HG03097 (cell line): Measurements from ENCODE around the gene AGBL5.
"Not testable (repeated sequence)": the region's sequence is repeated elsewhere in the genome, so short reads cannot be mapped to it uniquely, and the experiment has no call there.

Experiments used
- ATAC-seq: cut with Tn5 transposase; IDR thresholded peaks from one replicate; pipeline ENCODE4 v1.9.1; 2021; ENCODE audit not compliant: unreplicated experiment, low FRiP score

AGBL5 gene

GRCh38 chr2:27089111-27089954, 37.9 kb downstream of the AGBL5 start:
- ATAC-seq, result no peak

DNA sequence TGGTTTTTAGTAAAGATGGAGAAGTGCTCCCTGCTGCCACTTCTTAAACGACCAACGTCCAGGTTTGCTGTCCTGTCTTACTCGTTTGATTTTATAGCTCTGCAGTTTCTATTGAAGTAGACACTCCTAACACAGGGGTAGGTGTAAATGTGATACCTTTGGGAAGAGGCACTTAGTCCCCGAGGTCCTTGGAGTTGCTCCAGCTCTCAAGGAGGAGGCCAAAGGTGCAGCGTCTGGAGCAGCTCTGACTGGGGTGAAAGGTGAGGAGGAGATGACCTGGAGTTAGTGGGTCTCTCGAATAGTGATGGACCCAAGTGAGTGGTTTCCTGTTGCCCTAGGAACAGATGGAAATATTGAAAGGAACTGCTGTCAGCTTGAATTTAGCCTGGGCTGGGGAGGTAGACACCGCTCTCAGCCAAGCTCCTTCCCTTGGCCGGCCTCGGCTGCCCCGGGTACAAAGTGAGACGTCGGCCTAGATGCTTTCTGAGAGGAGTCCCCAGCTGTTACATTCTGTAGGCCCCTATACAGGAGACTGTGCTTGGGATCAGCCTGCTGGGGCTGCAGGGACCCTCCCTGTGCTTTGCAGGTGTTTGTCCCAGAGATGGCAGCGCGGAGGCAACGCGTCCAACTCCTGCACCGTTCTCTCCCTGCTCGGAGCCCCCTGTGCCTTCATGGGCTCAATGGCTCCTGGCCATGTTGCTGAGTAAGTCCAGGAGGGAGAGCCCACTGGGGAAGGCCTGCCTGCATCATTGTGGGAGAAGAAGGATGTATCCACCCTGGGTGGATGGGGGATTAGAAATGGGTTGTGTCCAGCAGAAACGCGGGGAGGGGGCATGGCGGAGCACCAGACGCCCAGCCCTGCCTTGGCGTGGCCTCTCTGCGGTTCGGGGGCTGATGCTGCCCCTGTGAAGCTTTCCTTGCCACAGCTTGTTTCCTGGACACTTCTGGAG, 40.6 kb downstream of the AGBL5 start:
- ATAC-seq, result no peak

DNA sequence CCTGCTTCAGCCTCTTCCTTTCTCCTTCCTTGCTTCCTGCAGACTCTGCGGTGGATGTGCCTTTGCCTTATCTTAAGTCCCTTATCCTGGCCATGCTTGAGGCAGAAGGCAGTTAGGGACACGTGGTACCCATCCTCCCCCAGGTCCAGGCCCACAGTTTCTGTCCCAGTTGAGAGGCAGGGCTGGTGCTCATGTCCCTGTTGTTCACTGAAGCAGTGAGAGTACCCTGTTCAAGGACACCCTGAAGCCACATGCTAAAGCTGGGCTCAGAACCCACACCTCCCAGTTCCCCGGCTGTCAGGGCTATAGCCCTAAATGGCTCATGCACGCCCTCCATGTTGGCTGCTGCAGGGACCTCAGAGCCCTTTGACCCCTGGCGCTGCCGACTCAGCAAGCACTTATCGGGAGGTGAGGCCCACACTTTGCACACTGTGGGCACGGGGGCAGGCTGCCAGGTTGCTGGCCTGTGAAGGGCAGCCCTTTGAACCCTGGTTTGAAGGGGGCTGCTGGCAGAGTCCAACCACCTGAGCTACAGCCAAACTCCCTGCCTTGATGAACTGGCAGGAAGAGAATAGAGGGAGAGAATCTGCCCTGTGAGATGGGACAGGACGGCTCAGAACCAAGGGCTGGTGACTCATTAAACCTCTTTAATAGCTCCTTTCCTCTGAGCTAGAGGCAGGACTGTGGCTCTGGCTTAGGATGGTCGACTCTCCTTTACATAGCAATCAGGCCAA, 41.4 kb downstream of the AGBL5 start:
- no peak for ATAC-seq

- ATAC-seq, result no peak
Measured at GRCh38 chr2:27093430-27094352, 42.2 kb downstream of the AGBL5 start.

DNA sequence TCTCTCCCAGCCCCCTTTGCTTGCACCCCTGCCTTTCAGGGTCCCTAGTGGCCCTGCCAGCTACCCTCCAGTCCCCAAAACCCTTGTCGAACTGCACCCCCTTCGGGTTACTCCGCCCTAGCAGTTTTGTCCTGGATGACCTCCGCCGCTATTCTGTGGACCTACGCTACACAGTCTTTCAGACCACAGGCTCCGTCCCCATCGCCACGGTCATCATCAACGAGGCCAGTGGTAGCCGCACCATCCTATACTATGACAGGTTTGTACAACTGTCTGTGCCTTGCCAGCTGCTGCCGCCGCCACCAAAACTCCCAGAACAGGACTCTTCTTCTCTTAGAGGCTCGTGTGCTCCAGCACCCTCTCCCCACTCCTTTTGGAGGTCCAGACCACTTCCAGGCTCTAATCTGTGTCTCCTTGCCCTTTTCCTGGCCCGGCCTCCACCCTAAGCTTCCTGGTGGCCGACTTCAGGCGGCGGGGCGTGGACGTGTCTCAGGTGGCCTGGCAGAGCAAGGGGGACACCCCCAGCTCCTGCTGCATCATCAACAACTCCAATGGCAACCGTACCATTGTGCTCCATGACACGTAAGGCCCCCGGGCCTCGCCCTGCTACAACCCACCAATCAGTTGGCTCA, 43.0 kb downstream of the AGBL5 start:
- ATAC-seq, result no peak

GRCh38 chr2:27095427-27095744, 43.9 kb downstream of the AGBL5 start:
- ATAC-seq, result no peak

DNA sequence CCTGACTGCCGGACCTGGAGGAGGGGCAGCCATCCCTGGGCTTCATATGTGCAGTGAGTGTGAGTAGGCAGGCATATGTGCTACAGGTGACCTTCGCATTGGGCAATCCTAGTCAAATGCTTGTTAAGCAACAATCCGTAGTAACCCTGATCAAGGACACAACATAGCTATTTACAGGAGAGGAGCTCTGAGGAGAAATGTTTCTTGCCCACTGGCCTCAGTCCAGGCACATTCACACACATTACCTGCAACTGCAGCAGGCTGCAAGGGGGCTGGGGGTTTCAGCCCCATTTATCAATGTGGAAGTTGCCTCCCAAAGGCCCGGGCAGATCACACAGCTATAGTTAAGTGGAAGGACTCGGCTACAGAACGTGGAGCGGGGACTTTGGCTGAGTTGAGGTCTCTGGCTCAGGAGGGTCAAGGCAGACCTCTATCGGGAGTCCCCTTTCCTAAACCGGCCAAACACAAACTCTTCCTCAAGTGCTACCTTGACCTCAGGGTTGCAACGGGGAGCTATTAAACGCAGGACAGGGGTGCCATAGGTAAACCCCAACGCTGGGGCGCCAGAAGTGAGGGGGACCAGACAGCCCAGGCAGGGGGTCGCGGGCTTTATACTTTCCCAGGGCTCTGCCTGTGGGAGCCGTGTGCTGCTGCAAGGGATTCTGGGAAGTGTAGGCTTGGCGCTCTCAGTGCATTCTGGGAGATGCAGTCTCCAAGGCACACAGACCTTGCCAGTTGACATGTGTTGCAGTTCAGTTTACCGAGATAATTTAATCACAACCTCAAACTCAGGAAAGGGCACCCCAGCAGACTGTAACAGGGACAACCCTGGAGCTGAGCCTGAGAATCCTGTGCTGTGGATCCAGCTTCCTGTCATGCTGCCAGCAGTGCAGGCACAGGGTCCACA, 44.5 kb downstream of the AGBL5 start:
- no peak for ATAC-seq

- ATAC-seq, result no peak
Measured at GRCh38 chr2:27096748-27097297, 45.4 kb downstream of the AGBL5 start.

DNA sequence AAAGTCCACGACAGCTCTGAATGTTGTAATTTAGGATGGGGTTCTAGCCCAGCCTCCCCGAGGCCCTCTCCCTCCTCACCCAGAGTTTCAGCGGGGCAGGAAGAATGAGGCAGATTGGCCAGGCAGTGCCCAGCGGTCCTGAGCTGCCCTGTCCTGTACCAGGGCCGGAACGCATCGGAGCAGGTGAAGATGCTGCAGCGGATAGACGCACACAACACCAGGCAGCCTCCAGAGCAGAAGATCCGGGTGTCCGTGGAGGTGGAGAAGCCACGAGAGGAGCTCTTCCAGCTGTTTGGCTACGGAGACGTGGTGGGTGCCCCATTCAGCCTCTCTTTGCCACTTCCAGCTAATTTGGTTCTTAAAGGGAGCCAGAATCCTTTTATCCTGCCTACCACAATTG, 45.9 kb downstream of the AGBL5 start:
- no peak for ATAC-seq

DNA sequence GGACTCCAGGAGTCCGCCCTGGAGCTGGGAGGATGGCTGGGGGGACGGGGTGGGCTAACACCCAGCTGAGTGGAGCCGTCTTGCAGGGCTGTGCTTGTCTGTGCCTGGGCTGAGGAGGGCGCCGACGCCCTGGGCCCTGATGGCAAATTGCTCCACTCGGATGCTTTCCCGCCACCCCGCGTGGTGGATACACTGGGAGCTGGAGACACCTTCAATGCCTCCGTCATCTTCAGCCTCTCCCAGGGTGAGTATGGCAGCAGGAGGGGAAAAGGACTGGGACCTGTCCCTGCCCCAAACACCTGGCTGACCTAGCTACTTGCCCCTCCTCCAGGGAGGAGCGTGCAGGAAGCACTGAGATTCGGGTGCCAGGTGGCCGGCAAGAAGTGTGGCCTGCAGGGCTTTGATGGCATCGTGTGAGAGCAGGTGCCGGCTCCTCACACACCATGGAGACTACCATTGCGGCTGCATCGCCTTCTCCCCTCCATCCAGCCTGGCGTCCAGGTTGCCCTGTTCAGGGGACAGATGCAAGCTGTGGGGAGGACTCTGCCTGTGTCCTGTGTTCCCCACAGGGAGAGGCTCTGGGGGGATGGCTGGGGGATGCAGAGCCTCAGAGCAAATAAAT, 48.0 kb downstream of the AGBL5 start:
- no peak for ATAC-seq

DNA sequence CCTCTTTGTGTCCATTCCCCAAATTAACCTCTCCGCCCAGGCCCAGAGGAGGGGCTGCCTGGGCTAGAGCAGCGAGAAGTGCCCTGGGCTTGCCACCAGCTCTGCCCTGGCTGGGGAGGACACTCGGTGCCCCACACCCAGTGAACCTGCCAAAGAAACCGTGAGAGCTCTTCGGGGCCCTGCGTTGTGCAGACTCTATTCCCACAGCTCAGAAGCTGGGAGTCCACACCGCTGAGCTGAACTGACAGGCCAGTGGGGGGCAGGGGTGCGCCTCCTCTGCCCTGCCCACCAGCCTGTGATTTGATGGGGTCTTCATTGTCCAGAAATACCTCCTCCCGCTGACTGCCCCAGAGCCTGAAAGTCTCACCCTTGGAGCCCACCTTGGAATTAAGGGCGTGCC, 48.6 kb downstream of the AGBL5 start:
- ATAC-seq, result no peak

GRCh38 chr2:27102329-27102728, 50.9 kb downstream of the AGBL5 start:
- ATAC-seq, result no peak

GRCh38 chr2:27105981-27106380, 54.5 kb downstream of the AGBL5 start:
- ATAC-seq, result no peak

- ATAC-seq, result no peak
Measured at GRCh38 chr2:27108221-27108620, 56.8 kb downstream of the AGBL5 start.

DNA sequence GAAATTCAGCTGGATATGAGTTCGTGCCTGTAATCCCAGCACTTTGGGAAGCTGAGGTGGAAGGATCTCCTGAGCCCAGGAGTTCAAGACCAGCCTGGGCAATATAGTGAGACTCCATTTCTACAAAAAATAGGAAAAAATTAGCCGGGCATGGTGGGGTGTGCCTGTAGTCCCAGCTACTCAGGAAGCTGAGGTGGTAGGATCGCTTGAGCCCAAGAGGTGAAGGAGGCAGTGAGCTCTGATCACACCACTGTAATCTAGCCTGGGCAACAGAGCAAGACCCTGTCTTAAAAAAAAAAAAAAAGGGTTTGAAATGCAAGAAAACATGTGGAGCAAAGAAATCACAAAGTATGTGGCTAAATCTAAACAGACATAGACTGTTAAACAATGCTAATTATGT, 57.6 kb downstream of the AGBL5 start:
- ATAC-seq, result no peak

- not testable (repeated sequence) for ATAC-seq
Measured at GRCh38 chr2:27110603-27111352, 59.3 kb downstream of the AGBL5 start.
